Gastrocnemius medialis (tissue), 4 donors: ENCODE data around the gene EFNA5.
"Not testable (repeated sequence)": the region's sequence is repeated elsewhere in the genome, so short reads cannot be mapped to it uniquely, and the experiment has no call there.

Experiments
- POLR2A ChIP-seq, 2 donors: fragments of 450-650 bp; IDR thresholded peaks; one replicate each; pipeline ENCODE4 v1.6.1; 2017; ENCODE audit warnings: antibody characterized with exemption in 2 of 2, mild to moderate bottlenecking in 2 of 2, moderate library complexity in 2 of 2
- TF ChIP-seq, protein P1 (sequence below), 5 experiments: fragments of 450-650 bp in 3 of 5; fragments of 200-600 bp in 2 of 5; sonication (generic) in 2 of 5; IDR thresholded peaks in 4 of 5; conservative IDR thresholded peaks in 1 of 5; 1 replicate in 4 of 5; 2 replicates in 1 of 5; pipeline ENCODE4 v1.5.1; 2016 to 2019; ENCODE audit warnings: antibody characterized with exemption in 5 of 5, mild to moderate bottlenecking in 3 of 5, moderate library complexity in 3 of 5

DNA sequence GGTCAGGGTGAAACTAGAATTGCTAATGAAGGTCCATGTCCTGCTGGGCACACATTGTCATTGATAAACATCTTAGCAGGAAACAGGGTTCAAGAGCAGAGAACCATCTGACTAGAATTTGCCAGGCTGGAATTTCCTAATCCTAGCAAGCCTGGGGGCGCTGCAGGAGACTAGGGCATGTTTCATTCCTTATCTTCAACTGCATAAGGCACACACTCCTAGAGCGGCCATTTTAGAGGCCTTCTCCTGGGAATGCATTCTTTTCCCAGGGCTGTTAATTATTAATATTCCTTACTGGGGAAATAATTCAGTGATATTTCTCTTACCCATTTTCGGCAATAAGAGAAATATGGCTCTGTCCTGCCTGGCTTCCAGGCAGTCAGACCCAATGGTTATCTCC, 324.2 kb downstream of the EFNA5 start:
- TF ChIP-seq, protein P1, sequence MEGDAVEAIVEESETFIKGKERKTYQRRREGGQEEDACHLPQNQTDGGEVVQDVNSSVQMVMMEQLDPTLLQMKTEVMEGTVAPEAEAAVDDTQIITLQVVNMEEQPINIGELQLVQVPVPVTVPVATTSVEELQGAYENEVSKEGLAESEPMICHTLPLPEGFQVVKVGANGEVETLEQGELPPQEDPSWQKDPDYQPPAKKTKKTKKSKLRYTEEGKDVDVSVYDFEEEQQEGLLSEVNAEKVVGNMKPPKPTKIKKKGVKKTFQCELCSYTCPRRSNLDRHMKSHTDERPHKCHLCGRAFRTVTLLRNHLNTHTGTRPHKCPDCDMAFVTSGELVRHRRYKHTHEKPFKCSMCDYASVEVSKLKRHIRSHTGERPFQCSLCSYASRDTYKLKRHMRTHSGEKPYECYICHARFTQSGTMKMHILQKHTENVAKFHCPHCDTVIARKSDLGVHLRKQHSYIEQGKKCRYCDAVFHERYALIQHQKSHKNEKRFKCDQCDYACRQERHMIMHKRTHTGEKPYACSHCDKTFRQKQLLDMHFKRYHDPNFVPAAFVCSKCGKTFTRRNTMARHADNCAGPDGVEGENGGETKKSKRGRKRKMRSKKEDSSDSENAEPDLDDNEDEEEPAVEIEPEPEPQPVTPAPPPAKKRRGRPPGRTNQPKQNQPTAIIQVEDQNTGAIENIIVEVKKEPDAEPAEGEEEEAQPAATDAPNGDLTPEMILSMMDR (IDR thresholded peaks at IDR 0.05 in 4 of 5, conservative IDR thresholded peaks at IDR 0.05 in 1 of 5), result not testable (repeated sequence)
- TF ChIP-seq POLR2A (IDR thresholded peaks at IDR 0.05), result not testable (repeated sequence)
